GM18870 (cell line): ENCODE measurements around the gene CTDSPL.
"Not testable (repeated sequence)": the region's sequence is repeated elsewhere in the genome, so short reads cannot be mapped to it uniquely, and the experiment has no call there.

Experiments
- ATAC-seq: cut with Tn5 transposase; IDR thresholded peaks from one replicate; pipeline ENCODE4 v1.9.1; 2021; ENCODE audit warnings: moderate library complexity; ENCODE audit not compliant: unreplicated experiment

The CTDSPL gene

GRCh38 chr3:37861620-37862041 lies at the start of gene CTDSPL:
CTDSPL (plus strand) TSS chr3:37861880; CDS start chr3:37862200, 320 bp downstream.
- no peak for ATAC-seq

GRCh38 chr3:37812499-37812896 lies 49.2 kb upstream of the CTDSPL start:
- ATAC-seq, result no peak

GRCh38 chr3:37813403-37813802 lies 48.3 kb upstream of the CTDSPL start:
- ATAC-seq, result no peak

- no peak for ATAC-seq
These were observed 47.1 kb upstream of the CTDSPL start for GRCh38 chr3:37814547-37814946.

GRCh38 chr3:37815156-37815555 lies 46.5 kb upstream of the CTDSPL start:
- not testable (repeated sequence) for ATAC-seq

GRCh38 chr3:37816271-37816670 lies 45.4 kb upstream of the CTDSPL start:
- no peak for ATAC-seq

- ATAC-seq, result no peak
These were observed 42.1 kb upstream of the CTDSPL start for GRCh38 chr3:37819591-37819990.

GRCh38 chr3:37820286-37820685 lies 41.4 kb upstream of the CTDSPL start:
- ATAC-seq, result no peak

GRCh38 chr3:37823189-37823588 lies 38.5 kb upstream of the CTDSPL start:
- no peak for ATAC-seq

GRCh38 chr3:37824090-37824953 lies 37.4 kb upstream of the CTDSPL start:
- ATAC-seq, result no peak

GRCh38 chr3:37824954-37825328 lies 36.7 kb upstream of the CTDSPL start:
- no peak for ATAC-seq

- no peak for ATAC-seq
These were observed 35.8 kb upstream of the CTDSPL start for GRCh38 chr3:37825744-37826400.

GRCh38 chr3:37826502-37826901 lies 35.2 kb upstream of the CTDSPL start:
- ATAC-seq, result no peak

- ATAC-seq, result no peak
These were observed 34.7 kb upstream of the CTDSPL start for GRCh38 chr3:37826933-37827332.

- no peak for ATAC-seq
These were observed 29.2 kb upstream of the CTDSPL start for GRCh38 chr3:37832480-37832879.

- ATAC-seq, result no peak
These were observed 28.1 kb upstream of the CTDSPL start for GRCh38 chr3:37833302-37834186.

- no peak for ATAC-seq
These were observed 25.1 kb upstream of the CTDSPL start for GRCh38 chr3:37836589-37836988.

GRCh38 chr3:37847689-37848088 lies 14.0 kb upstream of the CTDSPL start:
- no peak for ATAC-seq

- ATAC-seq, result no peak
These were observed 12.3 kb upstream of the CTDSPL start for GRCh38 chr3:37849146-37849923.

GRCh38 chr3:37852097-37852496 lies 9.6 kb upstream of the CTDSPL start:
- ATAC-seq, result no peak

GRCh38 chr3:37852771-37853170 lies 8.9 kb upstream of the CTDSPL start:
- ATAC-seq, result no peak
